K562 (cell line): ENCODE results near the gene USH1G. TPM values are rescaled to one million over a fixed set of nuclear protein-coding genes. Genes with fewer than 3 reads are reported as not detected.

Experiments
- CHD7 ChIP-seq: fragments of 200-600 bp; sonication (generic); IDR thresholded peaks from one replicate; pipeline ENCODE4 v1.6.1; 2012; ENCODE audit warnings: mild to moderate bottlenecking, low read depth, low read length, inconsistent platforms
- HNRNPL ChIP-seq: fragments of 200-400 bp; formaldehyde crosslinking; IDR thresholded peaks from 2 replicates; pipeline ENCODE4 v1.6.1; 2017; ENCODE audit warnings: low read depth, mild to moderate bottlenecking, low read length
- LCOR ChIP-seq: sonication (generic); formaldehyde crosslinking; IDR thresholded peaks from 2 replicates; pipeline ENCODE4 v1.8.0; 2022; ENCODE audit warnings: mild to moderate bottlenecking, missing genetic modification reagents
- RBM22 ChIP-seq: fragments of 200-400 bp; formaldehyde crosslinking; IDR thresholded peaks from 2 replicates; pipeline ENCODE4 v1.6.1; 2018; ENCODE audit warnings: low read length, low read depth; ENCODE audit not compliant: poor library complexity, severe bottlenecking
- ZBED1 ChIP-seq: IDR thresholded peaks from 2 replicates; pipeline ENCODE4 v1.6.1; 2014
- ZBTB17 ChIP-seq: fragments of 450-650 bp; formaldehyde crosslinking; IDR thresholded peaks from 2 replicates; pipeline ENCODE4 v1.4.0; 2020; ENCODE audit warnings: mild to moderate bottlenecking
- ZNF445 ChIP-seq: fragments of 250-450 bp; sonication (Bioruptor Pico); IDR thresholded peaks from 2 replicates; pipeline ENCODE4 v1.4.0; 2020; ENCODE audit warnings: low read depth, mild to moderate bottlenecking, moderate library complexity
- ZNF551 ChIP-seq: fragments of 250-450 bp; sonication (Bioruptor Pico); IDR thresholded peaks from 2 replicates; pipeline ENCODE4 v1.5.0; 2021; ENCODE audit warnings: mild to moderate bottlenecking, moderate library complexity
- ZNF589 ChIP-seq: fragments of 200-800 bp; sonication (Bioruptor generic); IDR thresholded peaks from 2 replicates; pipeline ENCODE4 v1.6.1; 2016; ENCODE audit warnings: low read depth, missing genetic modification characterization, missing compliant biosample characterization
- ZNF644 ChIP-seq: fragments of 200-800 bp; sonication (Bioruptor generic); IDR thresholded peaks from 2 replicates; pipeline ENCODE4 v1.6.1; 2016; ENCODE audit warnings: low read depth, missing genetic modification characterization, missing compliant biosample characterization
- polyA plus RNA-seq, 8 experiments: library from polyadenylated mRNA; depleted of rRNA in 4 of 8; stranded (reverse) in 5 of 8; unstranded in 3 of 8; fragments of >200 nt; fragmentation: Nextera tagmentation in 2 of 8; fragmentation: Illumina TruSeq in 1 of 8; extraction: Ambion mirVana in 2 of 8; extraction: Trizol in 1 of 8; gene quantifications; 2 replicates each; pipeline versions ENCODE4 v1.2.1 to v1.2.3, GENCODE V29; 2011 to 2014; ENCODE audit warnings: inconsistent platforms in 1 of 8, missing spikeins in 1 of 8
- total RNA-seq, 7 experiments: library from RNA; depleted of rRNA in 6 of 7; stranded (reverse); fragments of >200 nt in 6 of 7; fragmentation: Illumina TruSeq in 2 of 7; extraction: Trizol in 2 of 7; gene quantifications; 2 replicates each; pipeline versions ENCODE4 v1.2.1 to v1.2.3, GENCODE V29; 2011 to 2021; ENCODE audit warnings: low replicate concordance in 1 of 7
- TF ChIP-seq, protein P1 (sequence below): fragments of 450-650 bp; formaldehyde crosslinking; IDR thresholded peaks from 2 replicates; pipeline ENCODE4 v1.4.0; 2020; ENCODE audit warnings: mild to moderate bottlenecking, moderate library complexity
- TF ChIP-seq, protein P2 (sequence below): fragments of 250-450 bp; sonication (Bioruptor Pico); IDR thresholded peaks from 2 replicates; pipeline ENCODE4 v1.8.0; 2021; ENCODE audit warnings: moderate library complexity, mild to moderate bottlenecking, inconsistent platforms

Gene USH1G
- total and polyA plus RNA-seq, 9 of the 15 experiments (the other 6 are each of a cell fraction or from before 2014, with no cell fraction given), result 0.22 to 1.00 (median 0.64) TPM; not detected in 2

- no peak for TF ChIP-seq CHD7
- no peak for TF ChIP-seq LCOR (CRISPR knock-in tag)
- no peak for TF ChIP-seq HNRNPL
- peak; percentile 83 for TF ChIP-seq ZNF589 (CRISPR knock-in tag)
- peak; percentile 94 for TF ChIP-seq ZNF644 (tag)
- TF ChIP-seq, protein P1, sequence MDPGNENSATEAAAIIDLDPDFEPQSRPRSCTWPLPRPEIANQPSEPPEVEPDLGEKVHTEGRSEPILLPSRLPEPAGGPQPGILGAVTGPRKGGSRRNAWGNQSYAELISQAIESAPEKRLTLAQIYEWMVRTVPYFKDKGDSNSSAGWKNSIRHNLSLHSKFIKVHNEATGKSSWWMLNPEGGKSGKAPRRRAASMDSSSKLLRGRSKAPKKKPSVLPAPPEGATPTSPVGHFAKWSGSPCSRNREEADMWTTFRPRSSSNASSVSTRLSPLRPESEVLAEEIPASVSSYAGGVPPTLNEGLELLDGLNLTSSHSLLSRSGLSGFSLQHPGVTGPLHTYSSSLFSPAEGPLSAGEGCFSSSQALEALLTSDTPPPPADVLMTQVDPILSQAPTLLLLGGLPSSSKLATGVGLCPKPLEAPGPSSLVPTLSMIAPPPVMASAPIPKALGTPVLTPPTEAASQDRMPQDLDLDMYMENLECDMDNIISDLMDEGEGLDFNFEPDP (CRISPR knock-in tag), result no peak
- no peak for TF ChIP-seq ZNF551 (CRISPR knock-in tag)
- TF ChIP-seq ZBTB17, result peak; percentile 56
- TF ChIP-seq RBM22, result no peak
- TF ChIP-seq, protein P2, sequence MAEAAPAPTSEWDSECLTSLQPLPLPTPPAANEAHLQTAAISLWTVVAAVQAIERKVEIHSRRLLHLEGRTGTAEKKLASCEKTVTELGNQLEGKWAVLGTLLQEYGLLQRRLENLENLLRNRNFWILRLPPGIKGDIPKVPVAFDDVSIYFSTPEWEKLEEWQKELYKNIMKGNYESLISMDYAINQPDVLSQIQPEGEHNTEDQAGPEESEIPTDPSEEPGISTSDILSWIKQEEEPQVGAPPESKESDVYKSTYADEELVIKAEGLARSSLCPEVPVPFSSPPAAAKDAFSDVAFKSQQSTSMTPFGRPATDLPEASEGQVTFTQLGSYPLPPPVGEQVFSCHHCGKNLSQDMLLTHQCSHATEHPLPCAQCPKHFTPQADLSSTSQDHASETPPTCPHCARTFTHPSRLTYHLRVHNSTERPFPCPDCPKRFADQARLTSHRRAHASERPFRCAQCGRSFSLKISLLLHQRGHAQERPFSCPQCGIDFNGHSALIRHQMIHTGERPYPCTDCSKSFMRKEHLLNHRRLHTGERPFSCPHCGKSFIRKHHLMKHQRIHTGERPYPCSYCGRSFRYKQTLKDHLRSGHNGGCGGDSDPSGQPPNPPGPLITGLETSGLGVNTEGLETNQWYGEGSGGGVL (CRISPR knock-in tag), result no peak
- TF ChIP-seq ZBED1, result no peak
- no peak for TF ChIP-seq ZNF445 (CRISPR knock-in tag)
Observed at GRCh38 chr17:74875977-74876593, 47.0 kb downstream of the USH1G start (continued).
